HG03457 (cell line): ENCODE measurements around the gene SUPT16H.

Source experiments
- ATAC-seq: cut with Tn5 transposase; IDR thresholded peaks from one replicate; pipeline ENCODE4 v1.9.1; 2021; ENCODE audit warnings: moderate number of reproducible peaks; ENCODE audit not compliant: unreplicated experiment

The SUPT16H gene

DNA sequence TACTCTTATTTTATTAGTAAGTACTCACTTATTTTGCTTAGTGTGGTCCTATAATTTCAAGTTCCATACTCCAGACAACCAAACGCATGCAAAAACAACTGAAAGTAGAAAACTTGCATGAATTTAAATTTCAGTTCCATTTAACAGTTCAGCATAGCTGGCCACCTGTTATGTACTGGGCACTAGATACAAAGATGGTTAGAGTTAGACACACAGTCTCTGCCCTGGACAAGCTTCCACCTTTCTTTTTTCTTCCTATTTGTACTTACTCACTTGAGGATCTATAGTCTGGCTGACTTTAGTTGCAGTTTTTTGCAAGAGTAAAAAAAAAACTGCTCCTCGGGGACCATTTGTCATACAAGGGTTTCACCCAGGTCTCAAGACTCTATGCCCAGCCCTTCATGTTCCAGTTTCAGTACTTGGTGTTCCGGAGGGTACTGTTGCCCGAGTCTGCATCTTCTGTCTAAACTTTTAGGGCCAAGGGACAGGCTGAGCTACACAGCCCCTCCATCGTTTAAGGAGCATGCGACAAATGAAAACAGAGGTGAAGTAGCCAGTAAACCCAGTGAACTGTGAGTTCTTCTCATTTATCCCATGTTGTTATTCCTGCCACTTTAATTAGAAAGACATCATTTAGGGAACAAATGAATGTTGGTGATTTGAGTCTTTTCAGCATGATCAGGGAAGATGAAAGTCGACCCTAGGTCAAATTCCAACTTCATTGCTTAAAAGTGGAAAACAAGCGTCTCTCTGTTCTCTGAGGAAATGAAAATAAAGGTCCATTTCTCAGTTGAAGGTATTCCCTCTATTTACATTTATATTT lies 81.6 kb downstream of the SUPT16H start:
- ATAC-seq = no peak
